Immature natural killer cell (primary cell): ENCODE results near the gene CHRNA4. TPM values are rescaled to one million over a fixed set of nuclear protein-coding genes. Genes with fewer than 3 reads are reported as not detected.
A peak's percentile ranks its signal among the peaks of the same experiment; 100 is the strongest.

Experiments
- DNase-seq, 3 donors: peaks; one replicate each; pipeline ENCODE4 v3.0.0; 2022; ENCODE audit warnings: mixed read lengths in 1 of 3
- H3K27ac Mint-ChIP-seq, 6 donors: one replicate each; pipeline ENCODE4 v1.8.0; 2020; ENCODE audit warnings: mixed read lengths in 6 of 6, mild to moderate bottlenecking in 5 of 6, inconsistent platforms in 4 of 6, moderate library complexity in 3 of 6
- H3K27me3 Mint-ChIP-seq, 3 donors: one replicate each; pipeline ENCODE4 v1.8.0; 2020 to 2021; ENCODE audit warnings: low read depth in 3 of 3, mild to moderate bottlenecking in 3 of 3, mixed read lengths in 3 of 3, moderate library complexity in 3 of 3, inconsistent platforms in 1 of 3
- H3K36me3 Mint-ChIP-seq, 3 donors: one replicate each; pipeline ENCODE4 v1.8.0; 2020; ENCODE audit warnings: mixed read lengths in 3 of 3, inconsistent platforms in 2 of 3, mild to moderate bottlenecking in 2 of 3
- H3K4me1 Mint-ChIP-seq, 2 donors: one replicate each; pipeline ENCODE4 v1.8.0; 2020; ENCODE audit warnings: inconsistent platforms in 2 of 2, mild to moderate bottlenecking in 2 of 2, mixed read lengths in 2 of 2, moderate library complexity in 1 of 2
- H3K4me3 Mint-ChIP-seq, 5 donors: one replicate each; pipeline ENCODE4 v1.8.0; 2020; ENCODE audit warnings: mild to moderate bottlenecking in 5 of 5, mixed read lengths in 5 of 5, inconsistent platforms in 3 of 5, moderate library complexity in 3 of 5
- H3K9me3 Mint-ChIP-seq, 6 donors: one replicate each; pipeline ENCODE4 v1.8.0; 2020; ENCODE audit warnings: mild to moderate bottlenecking in 6 of 6, mixed read lengths in 6 of 6, inconsistent platforms in 4 of 6, moderate library complexity in 3 of 6
- polyA plus RNA-seq, 3 donors: library from polyadenylated mRNA; unstranded; fragments of 300-500 nt; fragmentation: Illumina TruSeq; gene quantifications; one replicate each; pipeline ENCODE4 v1.2.3, GENCODE V29; 2021

Gene CHRNA4
- polyA plus RNA-seq, result not detected

DNA sequence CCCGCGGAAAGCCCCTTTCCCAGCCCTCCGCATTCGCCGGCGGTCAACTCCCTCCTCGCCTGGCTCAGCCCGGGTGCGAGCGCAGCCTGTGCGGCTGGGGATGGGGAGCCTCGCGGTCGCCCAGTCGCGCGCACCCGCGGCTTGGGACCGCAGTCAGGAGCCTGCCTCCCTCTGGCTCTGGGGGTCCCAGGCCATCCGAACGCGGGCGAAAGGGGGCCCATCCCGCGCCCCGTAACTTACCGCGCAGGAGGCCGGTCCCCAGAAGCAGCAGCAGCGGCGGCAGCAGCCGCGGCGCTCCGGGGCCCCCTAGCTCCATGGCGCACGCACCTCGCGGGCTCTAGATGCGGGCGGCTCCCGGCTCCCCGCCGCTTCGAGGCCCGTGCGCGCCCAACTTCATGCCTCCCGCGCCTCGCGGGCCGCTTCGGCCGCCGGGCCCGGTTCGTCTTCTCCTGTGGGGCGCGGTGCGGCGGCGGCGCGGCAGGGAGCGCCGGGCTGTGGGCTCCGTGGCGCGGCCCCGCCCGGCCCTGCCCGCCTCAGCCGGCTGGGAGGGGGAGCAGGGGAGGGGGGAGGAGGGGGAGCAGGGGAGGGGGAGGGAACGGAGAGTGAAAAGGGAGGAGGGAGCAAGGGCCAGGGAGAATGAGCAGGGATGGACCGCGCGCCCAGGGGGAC lies at the start of gene CHRNA4:
Gene CHRNA4, minus strand, starts transcription at position 500 of the 669 bp plus-strand sequence. Its CDS starts 184 bp downstream, at position 316.
- Mint-ChIP-seq H3K9me3 (no peaks in the 10 kb centered on the region), H3K27ac (no peak within 1 kb of the TSS), H3K27me3 (peaks cover 0 to 5% (median 2%) of the 10 kb centered on the region in 3 donors), H3K4me1 (peaks cover 0 to 2% of the 10 kb centered on the region in 2 donors), H3K4me3 (no peak within 1 kb of the TSS), H3K36me3 (no peaks in the 10 kb centered on the region)
- DNase-seq, result no peak

- no peaks in the 10 kb centered on the region for H3K9me3 Mint-ChIP-seq
- H3K27ac Mint-ChIP-seq, result no peak overlapping the region
- no peak overlapping the region for H3K4me3 Mint-ChIP-seq
- DNase-seq, result no peak
- no peaks in the 10 kb centered on the region for H3K36me3 Mint-ChIP-seq
- peaks cover 0 to 2% (median 0%) of the 10 kb centered on the region in 3 donors for H3K27me3 Mint-ChIP-seq
- H3K4me1 Mint-ChIP-seq, result no peaks in the 10 kb centered on the region
Observed at GRCh38 chr20:63409834-63410435, 48.8 kb upstream of the CHRNA4 start.

GRCh38 chr20:63409066-63409833 lies 48.1 kb upstream of the CHRNA4 start:
- H3K4me3 Mint-ChIP-seq, result no peak overlapping the region
- H3K9me3 Mint-ChIP-seq, result no peaks in the 10 kb centered on the region
- no peaks in the 10 kb centered on the region for H3K4me1 Mint-ChIP-seq
- peaks cover 0 to 2% (median 0%) of the 10 kb centered on the region in 3 donors for H3K27me3 Mint-ChIP-seq
- H3K36me3 Mint-ChIP-seq, result no peaks in the 10 kb centered on the region
- H3K27ac Mint-ChIP-seq, result peak overlapping the region in 1 of 6 donors; percentile 46
- DNase-seq, result no peak

- Mint-ChIP-seq H3K4me1 (no peaks in the 10 kb centered on the region), H3K27me3 (peaks cover 0 to 2% (median 0%) of the 10 kb centered on the region in 3 donors), H3K4me3 (no peak overlapping the region), H3K9me3 (no peaks in the 10 kb centered on the region), H3K27ac (peak overlapping the region in 1 of 6 donors; percentile 46), H3K36me3 (no peaks in the 10 kb centered on the region)
- DNase-seq, result no peak
Observed at GRCh38 chr20:63408684-63409046, 47.5 kb upstream of the CHRNA4 start.

- no peak for DNase-seq
- Mint-ChIP-seq H3K27ac (no peak overlapping the region), H3K27me3 (peaks cover 0 to 2% (median 0%) of the 10 kb centered on the region in 3 donors), H3K4me3 (no peak overlapping the region), H3K4me1 (no peaks in the 10 kb centered on the region), H3K9me3 (no peaks in the 10 kb centered on the region), H3K36me3 (no peaks in the 10 kb centered on the region)
Observed at GRCh38 chr20:63407928-63408683, 47.0 kb upstream of the CHRNA4 start.

GRCh38 chr20:63406617-63407245 lies 45.6 kb upstream of the CHRNA4 start:
- no peaks in the 10 kb centered on the region for H3K4me1 Mint-ChIP-seq
- no peak overlapping the region for H3K4me3 Mint-ChIP-seq
- DNase-seq, result no peak
- no peaks in the 10 kb centered on the region for H3K36me3 Mint-ChIP-seq
- H3K27me3 Mint-ChIP-seq, result peaks cover 0 to 2% (median 0%) of the 10 kb centered on the region in 3 donors
- H3K9me3 Mint-ChIP-seq, result no peaks in the 10 kb centered on the region
- H3K27ac Mint-ChIP-seq, result no peak overlapping the region

DNA sequence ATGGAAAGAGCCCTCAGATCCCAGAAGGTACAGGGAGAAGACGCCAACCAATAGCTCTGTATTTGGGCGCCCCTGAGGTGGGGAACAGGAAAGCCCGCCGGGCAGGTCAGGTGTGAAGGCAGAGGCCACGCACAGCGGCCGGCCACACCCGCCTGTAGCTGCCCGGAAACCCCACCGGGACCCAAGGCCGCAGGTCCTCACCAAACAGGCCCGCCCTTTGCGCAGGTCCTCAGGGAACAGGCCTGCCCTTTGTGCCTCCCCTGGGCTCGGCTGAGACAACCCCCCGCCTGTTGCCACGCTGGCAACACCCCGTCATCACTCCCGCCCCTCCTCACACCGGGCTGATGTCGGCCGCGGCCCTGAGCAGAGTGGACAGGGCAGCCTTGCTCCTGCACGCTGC lies 44.9 kb upstream of the CHRNA4 start:
- no peaks in the 10 kb centered on the region for H3K36me3 Mint-ChIP-seq
- no peaks in the 10 kb centered on the region for H3K4me1 Mint-ChIP-seq
- no peaks in the 10 kb centered on the region for H3K9me3 Mint-ChIP-seq
- H3K27ac Mint-ChIP-seq, result no peak overlapping the region
- no peak overlapping the region for H3K4me3 Mint-ChIP-seq
- DNase-seq, result no peak
- peaks cover 0 to 2% (median 0%) of the 10 kb centered on the region in 3 donors for H3K27me3 Mint-ChIP-seq

DNA sequence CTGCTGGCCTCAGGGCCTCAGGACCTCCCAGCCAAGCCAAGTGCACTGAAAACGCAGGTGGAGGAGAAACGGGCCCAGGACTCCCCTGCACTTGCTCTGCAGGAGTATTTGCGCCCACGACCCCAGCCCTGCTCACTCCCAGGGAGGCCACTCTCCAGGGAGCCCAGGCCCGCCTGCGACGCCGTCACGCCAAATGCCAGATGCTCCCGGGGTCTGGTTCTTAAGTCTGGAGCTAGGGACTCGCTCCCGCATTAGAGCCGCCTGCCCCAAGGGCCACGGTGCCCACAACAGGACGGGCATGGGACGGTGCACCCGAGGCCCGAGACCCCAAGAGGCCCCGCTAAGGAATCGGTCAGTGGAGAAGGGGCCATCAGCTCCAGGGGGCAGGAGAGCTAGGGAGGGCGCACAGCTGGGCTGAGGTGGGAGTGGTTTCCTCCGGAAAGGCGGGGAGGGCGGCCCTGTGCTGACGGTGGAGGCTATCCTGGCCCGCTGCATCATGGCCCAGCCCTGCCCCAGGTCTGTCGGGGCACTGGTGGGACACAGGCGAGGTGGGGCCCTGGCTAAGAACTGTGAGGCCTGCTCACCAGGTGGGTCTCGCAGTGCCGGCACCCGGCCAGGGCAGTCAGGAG lies 44.1 kb upstream of the CHRNA4 start:
- H3K27me3 Mint-ChIP-seq, result peaks cover 0 to 2% (median 0%) of the 10 kb centered on the region in 3 donors
- H3K9me3 Mint-ChIP-seq, result no peaks in the 10 kb centered on the region
- DNase-seq, result no peak
- H3K27ac Mint-ChIP-seq, result no peak overlapping the region
- H3K36me3 Mint-ChIP-seq, result no peaks in the 10 kb centered on the region
- no peak overlapping the region for H3K4me3 Mint-ChIP-seq
- no peaks in the 10 kb centered on the region for H3K4me1 Mint-ChIP-seq

DNA sequence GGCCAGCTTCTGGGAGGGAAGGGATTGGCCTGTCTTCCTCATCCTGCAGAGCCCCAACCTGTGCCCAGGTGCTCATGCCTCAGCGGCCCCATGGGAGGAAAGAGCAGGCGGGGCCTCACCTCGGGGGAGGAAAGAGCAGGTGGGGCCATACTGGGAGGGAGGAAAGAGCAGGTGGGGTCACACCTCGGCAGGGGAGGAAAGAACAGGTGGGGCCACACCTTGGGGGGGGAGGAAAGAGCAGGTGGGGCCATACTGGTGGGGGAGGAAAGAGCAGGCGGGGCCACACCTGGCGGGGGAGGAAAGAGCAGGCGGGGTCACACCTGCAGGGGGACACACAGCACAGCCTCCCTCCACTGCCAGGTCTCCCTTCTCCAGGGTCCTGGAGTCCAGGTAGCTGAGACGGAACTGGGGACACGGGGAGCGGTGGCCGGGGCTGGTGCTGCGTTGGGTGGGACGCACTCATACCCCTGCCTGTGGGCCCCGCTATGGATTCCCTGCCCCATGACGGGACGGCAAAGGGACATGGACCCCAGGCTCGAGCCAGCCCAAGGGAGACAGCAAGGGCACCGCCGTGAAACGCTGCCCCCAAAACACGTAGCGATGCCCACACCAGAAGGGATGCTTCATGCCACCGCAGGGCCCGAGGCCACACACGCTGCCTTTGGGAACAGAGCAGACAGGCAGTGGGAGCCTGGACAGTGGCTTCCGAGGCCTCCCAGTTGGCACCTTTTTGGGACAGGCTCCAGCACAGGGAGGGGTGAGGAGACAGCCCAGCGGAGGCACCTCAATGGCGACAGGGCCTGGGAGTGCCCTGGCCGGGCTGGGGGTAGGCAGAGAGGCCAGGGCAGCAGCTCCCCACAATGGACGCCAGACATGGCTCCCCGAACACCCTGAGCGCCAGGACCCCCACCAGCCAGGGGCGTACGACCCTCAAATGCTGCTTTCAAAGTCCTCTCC lies 43.3 kb upstream of the CHRNA4 start:
- H3K36me3 Mint-ChIP-seq, result no peaks in the 10 kb centered on the region
- H3K4me3 Mint-ChIP-seq, result no peak overlapping the region
- no peaks in the 10 kb centered on the region for H3K4me1 Mint-ChIP-seq
- H3K27ac Mint-ChIP-seq, result no peak overlapping the region
- DNase-seq, result no peak
- peaks cover 0 to 3% (median 0%) of the 10 kb centered on the region in 3 donors for H3K27me3 Mint-ChIP-seq
- H3K9me3 Mint-ChIP-seq, result no peaks in the 10 kb centered on the region

DNA sequence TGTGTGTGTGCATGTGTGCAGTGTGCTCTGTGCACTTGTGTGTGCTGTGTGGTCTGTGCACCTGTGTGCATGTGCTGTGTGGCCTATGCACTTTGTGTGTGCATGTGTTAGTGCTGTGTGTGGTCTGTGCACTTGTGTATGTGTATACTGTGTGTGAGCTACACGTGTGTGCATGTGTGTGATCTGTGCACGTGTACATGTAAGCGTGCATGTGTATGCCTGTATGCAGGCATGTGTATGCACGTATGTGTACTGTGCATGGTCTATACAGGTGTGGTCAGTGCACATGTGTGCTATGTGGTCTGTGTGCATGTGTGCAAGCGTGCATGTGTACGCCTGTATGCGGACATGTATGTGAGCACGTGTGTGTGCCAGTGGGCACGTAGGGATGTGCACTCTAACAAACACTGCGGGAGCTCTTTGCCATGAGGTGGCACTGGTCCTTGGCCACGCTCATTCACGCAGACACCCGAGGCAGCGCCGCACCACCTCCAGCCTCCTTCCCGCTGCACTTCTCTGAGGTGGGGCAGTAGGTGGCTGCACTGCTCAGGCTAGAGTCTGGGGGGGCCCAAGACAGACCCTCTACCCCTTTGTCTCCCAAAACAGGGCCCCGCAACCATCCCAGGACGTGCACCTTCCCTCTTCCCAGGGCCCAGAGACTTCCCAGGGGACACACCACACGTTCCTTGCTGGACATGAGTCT lies 42.4 kb upstream of the CHRNA4 start:
- Mint-ChIP-seq H3K4me3 (no peak overlapping the region), H3K36me3 (no peaks in the 10 kb centered on the region), H3K27me3 (peaks cover 0 to 2% (median 0%) of the 10 kb centered on the region in 3 donors), H3K9me3 (no peaks in the 10 kb centered on the region), H3K27ac (no peak overlapping the region), H3K4me1 (no peaks in the 10 kb centered on the region)
- no peak for DNase-seq

DNA sequence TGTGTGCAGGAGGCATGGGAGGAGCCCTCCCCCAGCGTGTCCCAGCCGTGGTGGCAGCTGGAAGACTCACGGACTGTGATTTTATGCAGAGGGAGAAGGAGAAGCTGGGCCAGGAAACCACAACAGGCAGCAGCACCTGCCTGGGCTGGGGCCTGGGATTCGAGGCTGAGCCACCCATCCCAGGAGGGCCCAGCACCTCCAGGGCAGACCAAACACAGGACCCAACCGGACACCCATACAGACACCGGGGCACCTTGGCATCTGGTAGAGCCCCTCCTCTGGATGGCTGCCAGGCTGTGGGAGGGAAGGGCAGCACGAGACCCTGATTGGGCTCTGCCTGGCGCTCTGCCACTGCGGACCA lies 41.7 kb upstream of the CHRNA4 start:
- Mint-ChIP-seq H3K4me3 (no peak overlapping the region), H3K9me3 (no peaks in the 10 kb centered on the region), H3K4me1 (no peaks in the 10 kb centered on the region), H3K27ac (no peak overlapping the region), H3K27me3 (peaks cover 0 to 2% (median 0%) of the 10 kb centered on the region in 3 donors), H3K36me3 (no peaks in the 10 kb centered on the region)
- DNase-seq, result no peak
